ENCODE measurements around the gene ACSM6.

GRCh38 chr10:95275726-95276366 lies 81.8 kb downstream of the ACSM6 start:
- TF ChIP-seq, protein P1, sequence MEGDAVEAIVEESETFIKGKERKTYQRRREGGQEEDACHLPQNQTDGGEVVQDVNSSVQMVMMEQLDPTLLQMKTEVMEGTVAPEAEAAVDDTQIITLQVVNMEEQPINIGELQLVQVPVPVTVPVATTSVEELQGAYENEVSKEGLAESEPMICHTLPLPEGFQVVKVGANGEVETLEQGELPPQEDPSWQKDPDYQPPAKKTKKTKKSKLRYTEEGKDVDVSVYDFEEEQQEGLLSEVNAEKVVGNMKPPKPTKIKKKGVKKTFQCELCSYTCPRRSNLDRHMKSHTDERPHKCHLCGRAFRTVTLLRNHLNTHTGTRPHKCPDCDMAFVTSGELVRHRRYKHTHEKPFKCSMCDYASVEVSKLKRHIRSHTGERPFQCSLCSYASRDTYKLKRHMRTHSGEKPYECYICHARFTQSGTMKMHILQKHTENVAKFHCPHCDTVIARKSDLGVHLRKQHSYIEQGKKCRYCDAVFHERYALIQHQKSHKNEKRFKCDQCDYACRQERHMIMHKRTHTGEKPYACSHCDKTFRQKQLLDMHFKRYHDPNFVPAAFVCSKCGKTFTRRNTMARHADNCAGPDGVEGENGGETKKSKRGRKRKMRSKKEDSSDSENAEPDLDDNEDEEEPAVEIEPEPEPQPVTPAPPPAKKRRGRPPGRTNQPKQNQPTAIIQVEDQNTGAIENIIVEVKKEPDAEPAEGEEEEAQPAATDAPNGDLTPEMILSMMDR (IDR thresholded peaks at IDR 0.05), result no peak
- TF ChIP-seq POLR2A (IDR thresholded peaks at IDR 0.05) (no peak), EP300 (IDR thresholded peaks at IDR 0.05) (no peak)
